ENCODE measurements around the gene RUVBL2. TPM values are rescaled to one million over a fixed set of nuclear protein-coding genes. Genes with fewer than 3 reads are reported as not detected.
"Not testable (repeated sequence)": the region's sequence is repeated elsewhere in the genome, so short reads cannot be mapped to it uniquely, and the experiment has no call there.

RUVBL2 gene
- total and polyA plus RNA-seq, 2 of the 4 experiments (the other 2 are of a cell fraction) = 196 to 391 TPM

GRCh38 chr19:49038557-49039276, 45.0 kb downstream of the RUVBL2 start:
- H4K91ac ChIP-seq (ENCODE audit: insufficient read depth, low read depth, low read length) = peak overlapping the region; percentile 68; the same call in 1 of the 2 replicates
- H3K23ac ChIP-seq (ENCODE audit: low read depth, low read length); H3K79me1 ChIP-seq (ENCODE audit: low read depth in 1 of 2, low read length in 2 of 2); H3K36me3 ChIP-seq (ENCODE audit: control insufficient read depth, insufficient read depth, low read length); H3K9ac ChIP-seq (ENCODE audit: low read depth, low read length); H3K4me1 ChIP-seq (ENCODE audit: control insufficient read depth, insufficient read depth, low read length); CTCF ChIA-PET; dilution Hi-C loops (cut with HindIII; ENCODE audit: low sequenced_read_pairs, unreplicated experiment); POLR2A ChIA-PET (ENCODE audit: unreplicated experiment); H4K20me1 ChIP-seq (ENCODE audit: insufficient read depth, low read length); H4K5ac ChIP-seq (ENCODE audit: low read depth, low read length); H3K27me3 ChIP-seq (ENCODE audit: control insufficient read depth, insufficient read depth, low read length); H3K9me1 ChIP-seq (ENCODE audit: insufficient read depth, low read length); H2AFZ ChIP-seq (replicated peaks; ENCODE audit: low read length, poor library complexity); H2AK9ac ChIP-seq (replicated peaks; ENCODE audit: low read depth, low read length, poor library complexity); BruUV-seq (replicated peaks); H3K18ac ChIP-seq (ENCODE audit: low read depth, low read length); H3K56ac ChIP-seq (ENCODE audit: extremely low read depth, insufficient read depth, low read length); H3K27ac ChIP-seq (ENCODE audit: insufficient read depth, low read length); in situ Hi-C loops (cut with MboI; ENCODE audit: low sequenced_read_pairs); H3K14ac ChIP-seq (replicated peaks; ENCODE audit: low read depth, low read length); intact Hi-C loops (cut with micrococcal nuclease); H3K4me3 ChIP-seq (ENCODE audit: insufficient read depth, low read depth, low read length); H3K9me3 ChIP-seq (ENCODE audit: control insufficient read depth, insufficient read depth, low read length): not testable (repeated sequence)
- H2BK5ac ChIP-seq (ENCODE audit: low read depth, low read length, poor library complexity, severe bottlenecking) = peak overlapping the region; percentile 30
- H3K4ac ChIP-seq (ENCODE audit: low read depth, low read length) = peak overlapping the region; percentile 86
- H2BK15ac ChIP-seq (ENCODE audit: low read depth, low read length) = 0 out of 3 replicates have a peak overlapping the region, but pooled peaks have one; percentile 0
- peak overlapping the region; percentile 50 to 71; a peak in 1 of 4 replicates for H4K8ac ChIP-seq (ENCODE audit: low read depth in 2 of 2, low read length in 2 of 2)
- H3K4me2 ChIP-seq (ENCODE audit: low read depth, low read length) = peak overlapping the region; percentile 56; the same call in 1 of the 2 replicates
- H2BK120ac ChIP-seq (ENCODE audit: low read depth, low read length) = peak overlapping the region; percentile 96
- H2AK5ac ChIP-seq (ENCODE audit: low read depth, low read length) = peak overlapping the region; percentile 49; the same call in 1 of the 2 replicates
- H2BK20ac ChIP-seq (ENCODE audit: low read depth, low read length) = peak overlapping the region; percentile 87
- TF ChIP-seq FOS (IDR thresholded peaks at IDR 0.05; ENCODE audit: low read depth, low read length) = peak; percentile 73
- peak; percentile 70 for DNase-seq
- ATAC-seq (ENCODE audit: low read depth) = peak; percentile 85
- WGBS, 2 experiments (ENCODE audit: extremely low coverage in 2 of 2, insufficient read length in 1 of 2) = 40% methylated on average over 2 of the region's 26 CpGs; no CpG with 5 or more reads in 1 of the 2 experiments

GRCh38 chr19:49039736-49040135, 46.0 kb downstream of the RUVBL2 start:
- H3K36me3 ChIP-seq (ENCODE audit: control insufficient read depth, insufficient read depth, low read length); BruUV-seq (replicated peaks); H3K56ac ChIP-seq (ENCODE audit: extremely low read depth, insufficient read depth, low read length); H2BK5ac ChIP-seq (ENCODE audit: low read depth, low read length, poor library complexity, severe bottlenecking); H3K4ac ChIP-seq (ENCODE audit: low read depth, low read length); intact Hi-C loops (cut with micrococcal nuclease); H2AFZ ChIP-seq (replicated peaks; ENCODE audit: low read length, poor library complexity); H3K14ac ChIP-seq (replicated peaks; ENCODE audit: low read depth, low read length); in situ Hi-C loops (cut with MboI; ENCODE audit: low sequenced_read_pairs); H3K18ac ChIP-seq (ENCODE audit: low read depth, low read length); CTCF ChIA-PET; H3K23ac ChIP-seq (ENCODE audit: low read depth, low read length); H3K9ac ChIP-seq (ENCODE audit: low read depth, low read length); H2AK9ac ChIP-seq (replicated peaks; ENCODE audit: low read depth, low read length, poor library complexity); dilution Hi-C loops (cut with HindIII; ENCODE audit: low sequenced_read_pairs, unreplicated experiment); H4K5ac ChIP-seq (ENCODE audit: low read depth, low read length); H3K27me3 ChIP-seq (ENCODE audit: control insufficient read depth, insufficient read depth, low read length); H3K4me3 ChIP-seq (ENCODE audit: insufficient read depth, low read depth, low read length); H4K91ac ChIP-seq (ENCODE audit: insufficient read depth, low read depth, low read length); H4K8ac ChIP-seq (ENCODE audit: low read depth in 2 of 2, low read length in 2 of 2); H2BK15ac ChIP-seq (ENCODE audit: low read depth, low read length); H3K4me2 ChIP-seq (ENCODE audit: low read depth, low read length); H3K27ac ChIP-seq (ENCODE audit: insufficient read depth, low read length); H3K9me3 ChIP-seq (ENCODE audit: control insufficient read depth, insufficient read depth, low read length); POLR2A ChIA-PET (ENCODE audit: unreplicated experiment); ATAC-seq (ENCODE audit: low read depth); H3K79me1 ChIP-seq (ENCODE audit: low read depth in 1 of 2, low read length in 2 of 2); H4K20me1 ChIP-seq (ENCODE audit: insufficient read depth, low read length); H3K4me1 ChIP-seq (ENCODE audit: control insufficient read depth, insufficient read depth, low read length); H2AK5ac ChIP-seq (ENCODE audit: low read depth, low read length); H2BK120ac ChIP-seq (ENCODE audit: low read depth, low read length); DNase-seq; H3K9me1 ChIP-seq (ENCODE audit: insufficient read depth, low read length): not testable (repeated sequence)
- WGBS, 2 experiments (ENCODE audit: extremely low coverage in 2 of 2, insufficient read length in 1 of 2) = no CpG with 5 or more reads among the region's 9 CpGs
- peak overlapping the region; percentile 53; the same call in 1 of the 2 replicates for H2BK20ac ChIP-seq (ENCODE audit: low read depth, low read length)

Measured in IMR-90 (cell line).